Liver (tissue), 9 donors: ENCODE results near the gene RYR2. TPM values are rescaled to one million over a fixed set of nuclear protein-coding genes. Genes with fewer than 3 reads are reported as not detected.

Source experiments
- DNase-seq: peaks from one replicate; pipeline ENCODE4 v3.0.0-alpha.2; 2017; ENCODE audit warnings: low spot score
- H3K27ac ChIP-seq, 2 donors: one replicate each; pipeline ENCODE4 v1.7.0; 2013; ENCODE audit warnings: inconsistent platforms in 2 of 2, low read length in 2 of 2, control low read depth in 1 of 2, low read depth in 1 of 2, mild to moderate bottlenecking in 1 of 2
- H3K27me3 ChIP-seq, 4 donors: one replicate each; pipeline versions ENCODE4 v1.6.1 to v1.7.0; 2013; ENCODE audit warnings: low read length in 3 of 4, inconsistent platforms in 1 of 4, mild to moderate bottlenecking in 1 of 4, moderate library complexity in 1 of 4; ENCODE audit not compliant: control insufficient read depth in 4 of 4, insufficient read depth in 4 of 4
- H3K36me3 ChIP-seq, 4 donors: one replicate each; pipeline versions ENCODE4 v1.6.1 to v1.7.0; 2013; ENCODE audit warnings: low read length in 3 of 4, mild to moderate bottlenecking in 3 of 4, low read depth in 1 of 4, moderate library complexity in 1 of 4; ENCODE audit not compliant: control insufficient read depth in 4 of 4, insufficient read depth in 3 of 4
- H3K4me1 ChIP-seq, 4 donors: one replicate each; pipeline versions ENCODE4 v1.6.1 to v1.7.0; 2013; ENCODE audit warnings: low read length in 3 of 4, mild to moderate bottlenecking in 3 of 4, moderate library complexity in 1 of 4; ENCODE audit not compliant: control insufficient read depth in 4 of 4, insufficient read depth in 4 of 4
- H3K4me3 ChIP-seq, 3 donors: one replicate each; pipeline versions ENCODE4 v1.6.1 to v1.7.0; 2013; ENCODE audit warnings: low read length in 3 of 3, control low read depth in 1 of 3, low read depth in 1 of 3, mild to moderate bottlenecking in 1 of 3
- H3K9ac ChIP-seq, 2 donors: one replicate each; pipeline ENCODE4 v1.7.0; 2013; ENCODE audit warnings: low read length in 2 of 2, mild to moderate bottlenecking in 2 of 2, moderate library complexity in 2 of 2, control low read depth in 1 of 2, low read depth in 1 of 2
- H3K9me3 ChIP-seq, 4 donors: one replicate each; pipeline versions ENCODE4 v1.6.1 to v1.7.0; 2013; ENCODE audit warnings: low read length in 3 of 4; ENCODE audit not compliant: control insufficient read depth in 4 of 4
- EGR1 ChIP-seq, 2 donors: IDR thresholded peaks; 2 replicates each; pipeline ENCODE4 v1.6.1; 2016 to 2018; ENCODE audit warnings: antibody characterized with exemption in 2 of 2, low read depth in 2 of 2
- GABPA ChIP-seq, 2 donors: IDR thresholded peaks in 1 of 2; conservative IDR thresholded peaks in 1 of 2; 2 replicates each; pipeline ENCODE4 v1.6.1; 2016; ENCODE audit warnings: antibody characterized with exemption in 2 of 2, mild to moderate bottlenecking in 1 of 2, moderate library complexity in 1 of 2
- HNF4A ChIP-seq, 2 donors: conservative IDR thresholded peaks; 2 replicates each; pipeline ENCODE4 v1.6.1; 2016; ENCODE audit warnings: antibody characterized with exemption in 2 of 2, mild to moderate bottlenecking in 2 of 2
- HNF4G ChIP-seq: IDR thresholded peaks from 2 replicates; pipeline ENCODE4 v1.6.1; 2016; ENCODE audit warnings: antibody characterized with exemption
- JUND ChIP-seq, 2 donors: IDR thresholded peaks; 2 replicates each; pipeline ENCODE4 v1.6.1; 2016; ENCODE audit warnings: antibody characterized with exemption in 2 of 2
- NR2F2 ChIP-seq: IDR thresholded peaks from 2 replicates; pipeline ENCODE4 v1.6.1; 2016; ENCODE audit warnings: antibody characterized with exemption
- RAD21 ChIP-seq, 2 donors: IDR thresholded peaks; 2 replicates each; pipeline ENCODE4 v1.6.1; 2016; ENCODE audit warnings: antibody characterized with exemption in 2 of 2, mild to moderate bottlenecking in 2 of 2
- REST ChIP-seq: IDR thresholded peaks from 2 replicates; pipeline ENCODE4 v1.6.1; 2016; ENCODE audit warnings: antibody characterized with exemption, mild to moderate bottlenecking
- SP1 ChIP-seq: IDR thresholded peaks from 2 replicates; pipeline ENCODE4 v1.6.1; 2018; ENCODE audit warnings: antibody characterized with exemption, mild to moderate bottlenecking
- TAF1 ChIP-seq: conservative IDR thresholded peaks from 2 replicates; pipeline ENCODE4 v1.6.1; 2016; ENCODE audit warnings: antibody characterized with exemption, mild to moderate bottlenecking
- ZBTB33 ChIP-seq: IDR thresholded peaks from 2 replicates; pipeline ENCODE4 v1.6.1; 2016; ENCODE audit warnings: antibody characterized with exemption
- WGBS: extraction: QIAGEN DNeasy Blood & Tissue Kit; methylation state at CpG from one replicate; pipeline ENCODE4 v1.1.7; 2013; 5-methylcytosine and 5-hydroxymethylcytosine counted together
- polyA plus RNA-seq, 2 donors: library from polyadenylated mRNA; stranded (reverse) in 1 of 2; unstranded in 1 of 2; fragments of 200-250 nt in 1 of 2; fragments of >200 nt in 1 of 2; fragmentation: Nextera tagmentation in 1 of 2; extraction: Ambion mirVana in 1 of 2; gene quantifications; one replicate each; pipeline versions ENCODE4 v1.2.1 to v1.2.3, GENCODE V29; 2013 to 2015
- total RNA-seq, 2 donors: library from RNA; depleted of rRNA; stranded (reverse); fragments of >200 nt; gene quantifications; one replicate each; pipeline ENCODE4 v1.2.3, GENCODE V29; 2014
- TF ChIP-seq, protein P1 (sequence below): IDR thresholded peaks from 2 replicates; pipeline ENCODE4 v1.6.1; 2016; ENCODE audit warnings: antibody characterized with exemption
- donor health status: healthy.
- donor health status: healthy.
- donor health status: healthy.
- donor health status: healthy.
- donor health status: healthy.

The RYR2 gene
- total and polyA plus RNA-seq, 4 donors, result 0.06 to 0.75 (median 0.31) TPM

DNA sequence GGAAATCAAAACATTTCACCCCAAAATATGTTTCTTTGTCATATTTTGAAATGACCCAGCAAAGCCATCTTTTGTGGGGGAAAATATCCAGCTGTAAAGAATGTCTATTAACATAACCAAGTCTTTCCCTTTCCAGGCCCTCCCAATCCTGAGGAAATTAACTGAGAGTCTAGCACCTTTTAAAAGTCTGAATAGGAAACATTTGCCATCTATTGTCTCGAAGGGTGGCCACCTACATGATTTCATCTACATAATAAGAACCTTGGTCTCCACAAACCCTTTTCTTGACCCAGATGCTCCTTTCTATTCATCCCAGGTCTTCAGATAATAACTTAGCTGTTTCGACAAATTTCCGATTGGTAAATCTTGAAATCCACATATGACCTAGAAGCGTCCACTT is 32.4 kb upstream of the RYR2 start (continued):
- TF ChIP-seq REST, result no peak
- no peak for TF ChIP-seq NR2F2
- TF ChIP-seq RAD21 (IDR thresholded peaks at IDR 0.05), result no peak
- no peak for TF ChIP-seq JUND (IDR thresholded peaks at IDR 0.05)
- TF ChIP-seq GABPA (IDR thresholded peaks at IDR 0.05 in 1 of 2, conservative IDR thresholded peaks at IDR 0.05 in 1 of 2), result no peak
- TF ChIP-seq TAF1, result no peak

DNA sequence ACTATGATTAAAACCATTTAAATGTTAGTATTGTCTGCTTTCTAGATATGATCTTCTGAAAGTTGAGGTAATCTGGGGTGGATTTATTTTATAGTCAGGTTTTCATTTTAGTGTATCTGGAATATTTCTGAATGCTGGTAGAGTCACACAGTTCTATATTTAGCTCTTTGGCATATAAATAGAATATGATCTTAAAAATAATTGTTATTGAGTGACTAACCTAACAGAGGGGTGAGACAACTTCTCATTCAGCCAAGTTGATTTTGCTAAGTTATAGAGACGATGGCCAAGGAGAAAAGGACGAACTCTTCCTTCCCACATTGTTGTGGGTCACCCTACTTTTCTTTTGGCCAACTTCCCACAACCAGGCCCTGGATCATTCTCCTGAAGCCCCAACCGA is 30.6 kb upstream of the RYR2 start:
- no peak overlapping the region for H3K4me3 ChIP-seq
- H3K4me1 ChIP-seq, result no peaks in the 10 kb centered on the region
- no peaks in the 10 kb centered on the region for H3K36me3 ChIP-seq
- 72% methylated on average over 3 of the region's 3 CpGs for WGBS
- no peaks in the 10 kb centered on the region for H3K9me3 ChIP-seq
- peaks cover 0 to 3% (median 0%) of the 10 kb centered on the region in 4 donors for H3K27me3 ChIP-seq
- H3K9ac ChIP-seq, result no peak overlapping the region
- no peak for DNase-seq
- no peak overlapping the region for H3K27ac ChIP-seq
- TF ChIP-seq REST, result no peak
- no peak for TF ChIP-seq EGR1 (IDR thresholded peaks at IDR 0.05; ENCODE audit: low read depth in 2 of 2)
- no peak for TF ChIP-seq JUND (IDR thresholded peaks at IDR 0.05)
- TF ChIP-seq, protein P1, sequence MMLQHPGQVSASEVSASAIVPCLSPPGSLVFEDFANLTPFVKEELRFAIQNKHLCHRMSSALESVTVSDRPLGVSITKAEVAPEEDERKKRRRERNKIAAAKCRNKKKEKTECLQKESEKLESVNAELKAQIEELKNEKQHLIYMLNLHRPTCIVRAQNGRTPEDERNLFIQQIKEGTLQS, result no peak
- no peak for TF ChIP-seq HNF4A (conservative IDR thresholded peaks at IDR 0.05)
- no peak for TF ChIP-seq HNF4G
- no peak for TF ChIP-seq ZBTB33
- no peak for TF ChIP-seq SP1
- no peak for TF ChIP-seq NR2F2
